Measurements from ENCODE around the gene TTLL11.

GRCh38 chr9:121801579-121801978 is 291.5 kb downstream of the TTLL11 start:
- TF ChIP-seq, protein P1, sequence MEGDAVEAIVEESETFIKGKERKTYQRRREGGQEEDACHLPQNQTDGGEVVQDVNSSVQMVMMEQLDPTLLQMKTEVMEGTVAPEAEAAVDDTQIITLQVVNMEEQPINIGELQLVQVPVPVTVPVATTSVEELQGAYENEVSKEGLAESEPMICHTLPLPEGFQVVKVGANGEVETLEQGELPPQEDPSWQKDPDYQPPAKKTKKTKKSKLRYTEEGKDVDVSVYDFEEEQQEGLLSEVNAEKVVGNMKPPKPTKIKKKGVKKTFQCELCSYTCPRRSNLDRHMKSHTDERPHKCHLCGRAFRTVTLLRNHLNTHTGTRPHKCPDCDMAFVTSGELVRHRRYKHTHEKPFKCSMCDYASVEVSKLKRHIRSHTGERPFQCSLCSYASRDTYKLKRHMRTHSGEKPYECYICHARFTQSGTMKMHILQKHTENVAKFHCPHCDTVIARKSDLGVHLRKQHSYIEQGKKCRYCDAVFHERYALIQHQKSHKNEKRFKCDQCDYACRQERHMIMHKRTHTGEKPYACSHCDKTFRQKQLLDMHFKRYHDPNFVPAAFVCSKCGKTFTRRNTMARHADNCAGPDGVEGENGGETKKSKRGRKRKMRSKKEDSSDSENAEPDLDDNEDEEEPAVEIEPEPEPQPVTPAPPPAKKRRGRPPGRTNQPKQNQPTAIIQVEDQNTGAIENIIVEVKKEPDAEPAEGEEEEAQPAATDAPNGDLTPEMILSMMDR (IDR thresholded peaks at IDR 0.05 in 4 of 5, conservative IDR thresholded peaks at IDR 0.05 in 1 of 5) = no peak
- TF ChIP-seq POLR2A (IDR thresholded peaks at IDR 0.05) = no peak
